Esophagus mucosa (tissue), 1 donor: ENCODE results near the gene LCNL1. TPM values are rescaled to one million over a fixed set of nuclear protein-coding genes. Genes with fewer than 3 reads are reported as not detected.
A peak's percentile ranks its signal among the peaks of the same experiment; 100 is the strongest.

Experiments used
- ATAC-seq: fragments of 200-7000 bp; cut with Tn5 transposase; one replicate; pipeline ENCODE4 v1.9.1; 2020
- total RNA-seq: library from RNA; stranded (reverse); gene quantifications from one replicate; pipeline ENCODE4 v1.2.4, GENCODE V29; 2023
- donor health status: DM: yes; HTN: yes; CAD: no.

LCNL1 gene
- total RNA-seq, 1 donor from 2014 or later, result 0.20 TPM

DNA sequence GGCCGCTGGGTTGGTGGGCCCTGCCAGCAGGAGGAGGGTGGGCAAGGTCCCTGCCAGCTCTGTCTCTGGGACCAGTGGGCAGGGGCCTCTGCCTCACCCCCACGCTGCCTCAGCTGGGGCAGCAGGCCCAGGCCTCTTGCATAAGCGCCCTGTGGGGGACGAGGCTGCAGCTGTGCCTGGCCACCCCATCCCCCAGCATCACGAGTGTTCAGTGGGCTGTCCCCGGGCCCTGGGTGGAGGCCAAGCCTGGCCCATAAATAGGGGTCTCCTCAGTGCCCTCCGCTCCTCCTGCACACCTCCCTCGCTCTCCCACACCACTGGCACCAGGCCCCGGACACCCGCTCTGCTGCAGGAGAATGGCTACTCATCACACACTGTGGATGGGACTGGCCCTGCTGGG, 5.6 kb upstream of the LCNL1 start, which contains the start of gene PTGDS:
TSS of gene PTGDS (plus strand) at position 282 of the 400 bp plus-strand sequence. CDS start at position 357, 75 bp downstream.
- ATAC-seq, result no peak

DNA sequence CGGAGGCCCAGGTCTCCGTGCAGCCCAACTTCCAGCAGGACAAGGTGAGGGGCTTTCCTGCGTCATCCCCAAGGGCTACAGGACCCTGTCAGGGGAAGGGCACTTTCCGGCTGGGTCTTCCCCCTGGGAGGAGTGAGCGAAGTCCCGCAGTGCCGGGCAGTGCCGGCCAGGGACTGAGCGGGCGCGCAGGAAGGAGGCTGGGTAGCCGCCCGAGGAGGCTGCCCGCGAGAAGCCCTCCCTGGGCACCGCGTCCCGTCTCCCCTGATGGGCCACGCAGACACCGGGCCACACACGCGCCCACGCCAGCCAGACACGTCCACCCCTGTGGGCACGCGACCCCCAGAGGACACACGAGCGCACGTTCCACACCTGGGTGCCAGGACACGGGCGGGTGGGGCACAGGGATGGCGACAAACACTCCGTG, 5.1 kb upstream of the LCNL1 start:
- ATAC-seq, result no peak

DNA sequence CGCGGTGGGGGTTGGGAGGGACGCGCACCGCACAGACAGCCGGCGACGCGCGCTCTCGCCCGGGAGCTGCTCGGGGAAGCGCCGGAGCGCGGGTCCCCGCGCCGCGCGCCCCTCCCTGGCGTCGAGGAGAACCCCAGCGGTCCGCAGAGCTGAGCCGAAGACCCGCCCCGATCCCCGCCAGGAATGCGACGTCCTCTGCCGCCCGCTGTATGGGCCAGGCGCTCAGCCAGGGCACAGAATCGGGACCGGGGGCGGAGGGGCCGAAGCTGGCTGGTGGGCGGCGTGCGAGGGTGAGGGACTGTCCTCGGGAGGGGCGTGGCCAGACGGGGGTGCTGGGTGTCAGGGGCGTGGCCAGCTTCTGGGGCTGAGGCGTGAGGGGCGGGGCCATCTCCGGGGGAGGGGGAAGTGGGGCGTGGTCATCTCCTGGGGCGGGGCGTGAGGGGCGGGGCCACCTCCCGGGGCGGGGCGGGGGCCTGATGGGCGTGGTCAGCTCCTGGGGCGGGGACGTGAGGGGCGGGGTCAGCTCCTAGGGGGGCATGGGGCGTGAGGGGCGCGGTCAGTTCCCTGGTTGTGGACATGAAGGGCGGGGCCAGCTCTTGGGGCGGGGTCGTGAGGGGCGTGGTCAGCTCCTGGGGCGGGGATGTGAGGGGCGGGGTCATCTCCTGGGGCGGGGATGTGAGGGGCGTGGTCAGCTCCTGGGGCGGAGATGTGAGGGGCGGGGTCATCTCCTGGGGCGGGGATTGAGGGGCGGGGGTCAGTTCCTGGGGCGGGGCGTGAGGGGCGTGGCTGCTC, 4.5 kb upstream of the LCNL1 start:
- ATAC-seq, result peak; percentile 49

DNA sequence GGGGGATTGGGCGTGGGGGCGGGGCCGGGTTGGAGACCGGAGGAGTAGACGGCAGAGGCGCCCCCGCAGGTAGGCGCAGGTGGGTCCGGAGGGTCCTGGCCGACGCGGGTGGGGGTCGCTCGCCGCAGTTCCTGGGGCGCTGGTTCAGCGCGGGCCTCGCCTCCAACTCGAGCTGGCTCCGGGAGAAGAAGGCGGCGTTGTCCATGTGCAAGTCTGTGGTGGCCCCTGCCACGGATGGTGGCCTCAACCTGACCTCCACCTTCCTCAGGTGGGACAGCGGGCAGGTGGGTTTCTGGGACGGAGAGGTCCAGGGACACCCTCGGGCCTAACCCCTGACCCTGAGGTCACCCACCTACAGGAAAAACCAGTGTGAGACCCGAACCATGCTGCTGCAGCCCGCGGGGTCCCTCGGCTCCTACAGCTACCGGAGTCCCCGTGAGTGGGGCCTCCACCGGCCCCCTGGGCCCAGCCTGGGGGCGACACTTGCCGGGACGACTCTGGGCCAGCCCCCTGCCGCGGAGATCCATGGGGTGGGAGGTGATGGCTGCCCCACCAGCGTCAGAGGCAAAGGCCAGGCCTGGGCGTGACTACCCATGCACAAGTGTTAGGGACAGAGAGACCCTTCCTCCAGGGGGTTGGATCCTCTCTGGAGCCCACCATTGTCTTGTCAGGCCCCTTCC, 3.8 kb upstream of the LCNL1 start:
- ATAC-seq, result no peak

DNA sequence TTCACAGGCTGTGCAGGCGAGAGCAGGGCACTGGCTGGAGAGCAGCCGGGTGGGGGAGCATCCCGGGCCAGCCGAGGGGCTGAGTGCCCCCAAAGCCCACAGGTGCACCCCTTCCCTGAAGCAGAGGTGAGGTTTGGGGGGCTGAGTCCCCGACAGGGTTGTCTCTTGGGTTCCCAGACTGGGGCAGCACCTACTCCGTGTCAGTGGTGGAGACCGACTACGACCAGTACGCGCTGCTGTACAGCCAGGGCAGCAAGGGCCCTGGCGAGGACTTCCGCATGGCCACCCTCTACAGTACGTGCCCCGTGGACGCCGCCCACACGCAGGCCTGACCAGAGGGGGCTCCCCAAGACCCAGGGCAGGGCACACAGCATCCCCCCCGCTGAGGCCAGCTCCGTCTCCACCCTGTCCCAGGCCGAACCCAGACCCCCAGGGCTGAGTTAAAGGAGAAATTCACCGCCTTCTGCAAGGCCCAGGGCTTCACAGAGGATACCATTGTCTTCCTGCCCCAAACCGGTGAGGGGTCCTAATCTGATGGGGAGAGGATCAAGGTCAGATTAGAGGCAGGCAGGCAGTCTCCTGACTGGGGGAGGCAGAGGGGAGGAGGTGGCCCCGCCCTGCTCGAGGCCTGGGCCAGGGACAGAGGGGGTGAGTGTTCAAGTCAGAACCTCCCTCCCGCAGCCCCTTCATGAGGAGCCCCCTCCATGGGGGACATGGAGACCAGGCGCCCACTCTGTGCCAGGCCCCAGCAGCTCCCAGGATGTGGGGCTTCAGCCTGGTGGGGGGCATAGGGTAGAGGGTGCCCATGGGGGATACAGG, 2.8 kb upstream of the LCNL1 start:
- ATAC-seq, result no peak

DNA sequence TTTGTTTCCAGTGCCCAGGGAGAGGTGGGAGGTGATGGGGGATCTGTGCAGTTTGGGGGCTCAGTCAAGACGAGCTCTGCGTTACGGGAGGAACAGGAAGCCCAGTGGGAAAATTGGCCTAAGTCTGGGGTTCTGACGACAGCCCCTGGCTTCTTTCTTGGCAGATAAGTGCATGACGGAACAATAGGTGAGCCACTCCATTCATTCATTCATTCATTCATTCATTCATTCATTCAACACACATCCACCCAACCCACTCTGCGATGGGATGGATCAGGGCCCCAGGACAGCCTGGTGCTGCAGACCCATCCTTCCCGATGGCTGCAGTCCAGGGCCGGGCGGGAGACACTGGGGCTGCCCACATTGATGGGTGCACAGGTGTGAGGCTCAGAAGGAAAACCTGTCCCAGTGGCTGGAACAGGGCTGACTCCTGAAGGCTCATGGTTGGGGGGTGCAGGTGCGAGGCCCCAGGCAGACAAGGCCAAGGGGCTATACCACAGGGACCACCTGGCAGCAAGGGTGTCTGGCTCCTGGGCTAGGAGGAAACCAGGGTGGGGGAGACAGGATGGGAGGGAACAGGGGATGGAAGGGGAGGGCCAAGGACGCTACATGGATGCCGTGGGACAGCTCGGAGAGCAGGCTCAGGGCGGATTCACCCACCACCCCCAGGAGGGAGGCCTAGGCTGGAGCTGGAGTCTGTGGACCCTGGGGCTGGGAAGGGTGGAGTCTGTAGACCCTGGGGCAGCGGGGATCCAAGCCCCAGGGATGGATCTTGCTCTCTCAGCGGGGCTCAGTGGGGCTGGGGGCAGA, 1.9 kb upstream of the LCNL1 start:
- no peak for ATAC-seq

DNA sequence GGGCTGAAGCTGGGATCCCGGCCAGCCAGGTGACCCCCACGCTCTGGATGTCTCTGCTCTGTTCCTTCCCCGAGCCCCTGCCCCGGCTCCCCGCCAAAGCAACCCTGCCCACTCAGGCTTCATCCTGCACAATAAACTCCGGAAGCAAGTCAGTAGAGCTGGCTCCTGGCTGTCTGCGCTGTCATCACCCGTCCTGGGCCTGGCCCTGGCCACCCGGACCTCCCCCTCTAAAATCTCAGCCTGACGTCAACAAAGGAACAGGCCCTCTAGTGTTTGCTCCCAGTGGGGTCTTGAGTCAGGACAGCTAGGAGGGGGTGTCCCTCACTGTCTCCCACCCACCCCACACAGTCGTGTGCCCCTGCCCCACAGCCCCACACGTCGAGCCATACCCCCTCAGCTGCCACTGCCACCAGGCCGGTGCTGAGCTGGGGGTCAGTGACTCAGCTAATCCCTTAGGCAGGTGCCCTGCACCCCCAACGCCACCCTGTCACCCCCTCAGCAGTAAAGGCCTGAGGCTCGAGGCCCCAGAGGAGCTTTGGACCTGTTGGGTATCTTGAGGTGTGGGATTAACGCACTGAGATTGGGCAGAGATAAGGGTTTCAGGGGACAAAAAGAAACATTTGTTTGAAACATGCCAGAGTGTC, 1.1 kb upstream of the LCNL1 start:
- ATAC-seq, result no peak

DNA sequence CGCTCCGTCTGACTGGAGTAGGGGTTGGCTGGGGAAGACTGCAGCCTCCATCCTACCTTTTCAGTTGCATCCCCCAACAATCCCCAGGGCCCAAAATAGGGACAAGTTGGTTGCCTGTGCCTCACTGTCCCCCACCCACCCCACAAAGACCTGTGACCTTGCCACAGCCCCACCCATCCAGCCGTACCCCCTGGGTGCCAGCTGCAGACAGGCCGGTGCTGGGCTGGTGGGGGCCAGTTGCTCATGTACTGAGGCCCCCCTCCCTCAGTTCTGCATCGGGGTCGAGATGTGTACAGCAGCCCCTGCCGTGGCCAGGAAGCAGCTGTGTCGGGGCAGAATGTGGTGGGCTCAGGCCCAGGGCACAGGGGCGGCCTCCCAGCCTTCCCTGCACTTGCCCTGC, 374 bp downstream of the LCNL1 start:
- ATAC-seq, result no peak

DNA sequence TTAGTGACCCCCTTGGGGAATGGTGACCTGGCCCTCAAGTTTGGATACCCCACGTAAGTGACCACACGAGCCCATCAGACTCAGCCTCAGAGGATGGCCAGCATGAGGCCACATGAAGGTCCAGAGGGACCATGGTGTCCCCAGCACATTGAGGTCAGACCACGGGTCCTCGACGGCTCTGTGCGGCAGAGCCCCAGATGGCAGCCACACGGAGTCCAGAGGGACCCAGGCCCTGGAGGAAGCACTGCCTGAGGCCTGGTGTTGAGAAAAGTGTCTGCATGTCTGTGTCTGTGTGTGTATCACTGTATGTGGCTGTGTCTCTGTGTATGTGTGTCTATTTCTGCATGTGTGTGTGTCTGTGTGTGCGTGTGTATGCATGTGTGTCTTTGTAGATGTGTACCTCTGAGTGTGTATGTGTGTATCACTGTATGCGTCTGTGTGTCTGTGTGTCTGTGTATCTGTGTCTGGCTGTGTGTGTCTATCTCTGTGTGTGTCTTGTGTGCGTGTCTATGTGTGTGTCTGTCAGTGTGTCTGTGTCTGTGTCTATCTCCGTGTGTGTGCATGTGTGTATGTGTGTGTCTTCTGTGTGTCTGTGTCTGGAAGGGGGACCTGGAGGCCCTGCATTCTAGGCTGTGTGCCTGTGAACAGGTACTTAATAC, 992 bp downstream of the LCNL1 start:
- no peak for ATAC-seq

DNA sequence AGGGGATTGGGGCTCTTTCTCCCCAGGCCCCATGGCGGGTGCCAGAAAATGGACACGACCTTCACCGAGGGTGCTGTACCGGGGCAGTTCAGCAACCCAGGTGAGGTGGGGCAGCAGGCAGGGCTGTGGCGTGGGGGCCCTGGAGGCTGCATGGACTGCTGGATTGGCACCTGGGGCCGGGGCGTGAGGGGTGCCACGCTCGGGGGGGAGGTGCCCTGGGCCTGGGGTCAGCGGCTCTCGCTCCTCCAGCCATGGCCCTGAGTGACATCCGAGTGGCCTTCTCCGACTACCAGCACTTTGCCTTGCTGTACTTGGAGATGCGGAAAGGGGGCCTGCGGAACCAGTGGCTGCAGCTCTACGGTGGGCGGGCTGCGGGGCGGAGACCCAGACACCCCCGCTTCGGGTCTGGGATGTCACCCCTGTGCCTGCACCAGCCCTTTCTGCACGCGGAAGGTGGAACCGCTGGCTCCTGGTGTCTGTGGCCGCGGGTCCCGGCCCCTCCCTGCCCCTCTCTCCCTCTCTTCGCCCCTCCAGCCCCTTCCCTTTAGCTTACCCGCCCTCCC, 1.8 kb downstream of the LCNL1 start:
- ATAC-seq, result no peak

DNA sequence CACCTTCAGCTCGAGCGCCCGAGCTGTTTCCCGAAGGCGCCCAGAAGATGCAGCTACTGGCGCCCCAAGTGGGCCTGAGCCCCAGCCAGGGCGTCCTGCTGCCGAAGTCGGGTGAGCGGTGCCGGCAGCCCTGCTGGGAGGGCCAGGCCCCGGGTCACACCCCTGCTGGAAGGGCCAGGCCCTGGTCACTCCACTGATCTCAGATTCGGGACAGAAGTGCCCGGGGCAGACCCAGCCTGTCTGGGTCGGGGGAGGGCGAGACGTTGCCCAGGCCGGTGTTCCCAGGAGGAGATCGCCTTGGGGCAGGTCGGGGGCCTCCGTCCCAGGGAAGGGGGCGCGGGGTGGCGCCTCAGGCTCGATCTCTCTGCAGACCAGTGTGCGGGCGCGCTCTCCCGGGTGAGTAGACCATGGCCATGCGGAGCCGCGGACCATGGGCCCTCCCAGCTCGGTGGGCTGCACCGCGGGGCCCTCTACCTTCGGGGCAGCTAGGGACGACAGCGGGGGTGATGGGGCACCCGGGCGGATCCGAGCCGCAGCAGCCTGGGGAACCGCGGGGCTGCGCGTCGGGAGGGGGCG, 2.3 kb downstream of the LCNL1 start:
- no peak for ATAC-seq

DNA sequence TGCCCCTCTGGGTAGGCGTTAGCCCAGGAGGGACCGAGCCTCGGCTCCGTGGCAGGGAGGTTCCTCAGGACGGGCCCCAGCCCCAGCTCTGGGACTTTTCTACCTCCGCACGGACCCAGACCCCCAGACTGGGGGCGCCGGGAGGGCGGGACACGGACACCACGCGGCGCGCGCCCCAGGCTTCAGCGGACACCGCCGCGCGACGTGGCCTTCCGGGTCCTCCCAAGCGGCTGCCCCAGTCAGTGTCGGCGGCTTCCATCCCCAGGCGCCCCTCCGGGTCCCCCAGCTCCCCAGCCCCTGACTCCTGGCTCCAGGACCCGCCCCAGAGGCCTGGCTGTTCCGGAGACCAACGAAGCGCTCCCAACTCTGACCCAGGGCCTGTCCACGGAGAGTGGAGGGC, 3.1 kb downstream of the LCNL1 start:
- ATAC-seq, result no peak

DNA sequence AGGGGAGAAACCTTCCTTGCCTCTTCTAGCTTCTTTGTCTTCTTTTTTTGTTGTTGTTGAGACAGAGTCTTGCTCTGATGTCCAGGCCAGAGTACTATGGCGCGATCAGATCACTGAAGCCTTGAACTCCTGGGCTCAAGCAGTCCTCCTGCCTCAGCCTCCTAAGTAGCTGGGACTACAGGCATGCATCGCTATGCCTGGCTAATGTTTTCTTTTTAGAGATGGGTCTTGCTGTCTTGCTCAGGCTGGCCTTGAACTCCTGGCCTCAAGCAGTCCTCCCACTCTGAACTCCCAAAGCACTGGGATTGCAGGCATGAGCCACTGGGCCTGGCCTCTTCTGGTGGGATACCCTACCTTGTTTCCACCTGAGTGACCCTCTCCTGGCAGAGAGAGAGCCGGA, 6.1 kb downstream of the LCNL1 start:
- ATAC-seq, result no peak

DNA sequence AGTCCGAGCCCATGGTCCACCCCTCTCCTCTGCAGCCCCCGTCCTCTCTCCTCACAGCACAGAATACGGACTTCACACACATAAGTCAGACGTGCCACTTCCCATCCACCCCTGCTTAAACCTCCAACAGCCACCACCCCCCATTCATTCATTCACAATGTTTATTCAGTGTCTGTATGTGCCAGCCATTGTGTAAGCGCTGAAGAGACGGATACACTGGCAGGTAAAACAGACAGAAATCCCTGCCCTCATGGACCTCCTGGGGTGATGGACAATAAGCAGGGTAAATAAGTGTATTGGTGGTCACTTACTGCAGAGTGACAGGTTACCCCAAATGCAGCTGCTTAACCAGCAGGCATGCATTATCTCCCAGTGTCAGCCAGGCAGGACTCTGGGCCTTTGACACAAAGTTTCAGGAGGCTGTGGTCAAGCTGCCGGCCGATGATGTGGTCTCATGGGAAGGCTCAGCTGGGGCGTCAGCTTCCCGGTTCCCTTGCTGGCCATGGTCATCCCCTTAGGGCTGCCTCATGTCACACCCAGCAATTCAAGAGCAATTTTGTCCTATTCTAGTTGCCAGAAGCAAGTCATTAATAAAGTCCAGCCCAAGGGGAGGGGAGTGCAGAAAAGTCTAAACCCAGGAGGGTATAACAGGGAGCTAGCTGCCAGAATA, 7.6 kb downstream of the LCNL1 start:
- no peak for ATAC-seq

DNA sequence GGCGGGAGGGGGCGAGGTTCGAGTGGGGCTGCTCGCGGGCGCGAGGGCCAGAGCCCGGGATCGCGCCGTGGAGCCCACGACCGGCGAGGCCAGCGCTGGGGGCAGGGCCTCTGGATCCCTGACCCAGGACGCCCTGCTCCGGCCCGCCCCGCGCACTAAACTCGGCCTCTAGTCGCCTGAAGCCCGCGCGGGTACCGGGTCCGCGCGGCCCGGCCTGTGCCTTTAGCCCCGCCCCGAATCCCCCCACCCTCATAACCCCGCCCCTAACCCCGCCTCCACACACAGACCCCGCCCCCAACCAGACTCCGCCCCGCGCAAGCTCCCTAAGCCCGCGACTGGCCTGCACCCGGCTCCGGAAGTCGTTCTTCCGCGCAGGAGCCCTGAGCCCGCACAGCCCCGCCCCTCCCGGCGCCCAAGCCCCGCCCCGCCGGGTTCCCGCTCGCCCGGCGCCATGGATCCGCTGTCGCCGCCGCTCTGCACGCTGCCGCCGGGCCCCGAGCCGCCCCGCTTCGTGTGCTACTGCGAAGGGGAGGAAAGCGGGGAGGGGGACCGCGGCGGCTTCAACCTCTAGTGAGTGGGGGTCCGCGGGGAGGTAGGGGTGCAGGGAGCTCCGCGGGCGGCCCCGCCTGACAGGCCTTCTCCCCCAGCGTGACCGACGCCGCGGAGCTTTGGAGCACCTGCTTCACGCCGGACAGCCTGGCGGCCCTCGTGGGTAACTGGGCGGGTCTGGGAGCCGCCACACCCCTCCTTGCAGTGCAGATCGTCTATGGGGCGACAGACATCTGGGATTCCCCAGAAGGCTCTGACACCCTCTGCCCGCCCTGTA, 9.4 kb downstream of the LCNL1 start, which contains the start of gene PAXX:
TSS of gene PAXX (plus strand) at position 430 of the 826 bp plus-strand sequence. CDS start at position 452, 22 bp downstream.
- peak; percentile 77 for ATAC-seq

DNA sequence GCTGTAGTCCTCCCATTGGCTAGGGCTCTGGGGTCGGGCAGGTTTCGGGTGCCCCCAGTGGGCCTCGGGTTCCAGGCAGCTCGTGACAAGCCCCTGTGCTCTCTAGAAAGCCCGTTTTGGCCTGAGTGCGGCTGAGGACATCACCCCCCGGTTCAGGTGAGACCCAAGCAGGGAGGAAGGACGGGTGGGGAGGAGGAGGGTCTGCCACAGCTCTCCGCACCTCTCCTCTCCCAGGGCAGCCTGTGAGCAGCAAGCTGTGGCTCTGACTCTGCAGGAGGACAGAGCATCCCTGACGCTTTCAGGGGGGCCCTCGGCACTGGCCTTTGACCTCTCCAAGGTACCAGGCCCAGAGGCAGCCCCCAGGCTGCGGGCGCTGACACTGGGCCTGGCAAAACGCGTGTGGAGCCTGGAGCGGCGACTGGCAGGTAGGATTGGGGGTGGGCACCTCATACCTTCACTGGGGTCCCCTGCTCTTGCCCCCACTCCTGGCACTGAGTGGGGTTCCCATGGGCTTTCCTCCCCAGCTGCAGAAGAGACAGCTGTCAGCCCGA, 10.1 kb downstream of the LCNL1 start:
- ATAC-seq, result no peak

DNA sequence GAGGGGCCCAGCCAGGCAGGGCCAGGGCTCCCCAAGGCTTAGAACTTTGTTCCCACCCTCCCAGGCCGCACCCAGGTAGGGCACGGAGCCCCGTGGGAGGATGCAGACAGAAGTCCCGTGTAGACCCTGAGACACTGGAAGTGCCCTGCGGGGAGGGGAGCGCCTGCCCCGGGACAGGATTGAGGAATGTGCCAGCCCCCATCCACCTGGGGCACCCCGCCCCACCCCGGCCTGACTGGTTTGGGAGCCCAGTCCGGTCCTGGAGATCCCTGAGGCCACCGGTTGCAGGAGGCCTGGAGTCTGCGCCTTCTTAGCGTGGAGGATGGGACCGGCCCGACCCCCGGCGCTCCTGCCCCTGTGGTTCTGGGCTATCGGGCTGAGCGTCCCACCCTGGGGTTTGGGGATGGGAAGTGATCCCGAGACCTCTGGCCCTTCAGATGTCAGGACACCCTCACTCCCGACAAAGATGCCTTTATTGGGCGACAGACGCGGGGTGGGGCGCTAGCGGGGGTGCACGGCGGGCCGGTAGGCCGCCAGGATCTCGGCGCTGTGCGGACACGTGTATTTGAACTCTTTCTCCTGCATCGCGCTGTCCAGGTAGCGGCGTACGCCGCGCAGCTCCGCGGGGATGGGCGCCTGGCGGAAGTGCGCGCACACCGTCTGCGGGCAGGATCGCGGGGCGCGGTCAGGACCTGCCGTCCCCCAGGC, 11.5 kb downstream of the LCNL1 start:
- peak; percentile 14 for ATAC-seq

DNA sequence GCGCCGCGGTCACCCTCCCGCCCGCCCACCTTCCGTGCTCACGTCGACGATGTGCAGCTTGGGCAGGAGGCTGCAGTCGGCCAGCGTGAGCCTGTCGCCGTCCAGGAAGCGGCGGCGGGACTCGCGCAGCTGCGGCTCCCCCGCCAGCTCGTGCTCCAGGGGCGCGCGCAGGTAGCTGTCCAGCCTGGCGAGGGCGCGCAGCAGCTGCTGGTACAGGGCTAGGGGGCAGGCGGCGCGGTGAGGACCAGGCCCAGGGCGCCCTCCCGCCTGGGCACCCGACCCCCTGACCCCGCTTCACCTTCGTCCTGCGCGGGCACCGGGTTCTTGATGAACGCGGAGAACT, 12.1 kb downstream of the LCNL1 start:
- no peak for ATAC-seq
